Gastrocnemius medialis (tissue), 4 donors: ENCODE data around the gene FGFBP3. TPM values are rescaled to one million over a fixed set of nuclear protein-coding genes. Genes with fewer than 3 reads are reported as not detected.

Experiments used
- ATAC-seq, 2 donors: fragments of 150-250 bp; one replicate each; pipeline ENCODE4 v1.9.1; 2016
- DNase-seq, 2 donors: peaks; one replicate each; pipeline ENCODE4 v3.0.0-alpha.2; 2019
- H3K27ac ChIP-seq, 4 donors: fragments of 200-600 bp; sonication (generic); 1 replicate in 1 of 4; 2 replicates in 3 of 4; pipeline ENCODE4 v1.5.1; 2016 to 2018; ENCODE audit warnings: mild to moderate bottlenecking in 2 of 4, moderate library complexity in 1 of 4
- H3K27me3 ChIP-seq, 3 donors: fragments of 200-600 bp; sonication (generic) in 2 of 3; 1 replicate in 1 of 3; 2 replicates in 2 of 3; pipeline versions ENCODE4 v1.5.1 to v1.6.0; 2016 to 2019; ENCODE audit warnings: mild to moderate bottlenecking in 1 of 3, moderate library complexity in 1 of 3
- H3K36me3 ChIP-seq, 2 donors: fragments of 200-600 bp; sonication (generic) in 1 of 2; one replicate each; pipeline ENCODE4 v1.5.1; 2017 to 2018
- H3K4me1 ChIP-seq, 2 donors: fragments of 200-600 bp; sonication (generic) in 1 of 2; one replicate each; pipeline ENCODE4 v1.5.1; 2016 to 2017; ENCODE audit warnings: mild to moderate bottlenecking in 2 of 2
- H3K4me3 ChIP-seq, 4 donors: fragments of 200-600 bp; sonication (generic) in 3 of 4; 1 replicate in 1 of 4; 2 replicates in 3 of 4; pipeline ENCODE4 v1.5.1; 2016 to 2019; ENCODE audit warnings: mild to moderate bottlenecking in 2 of 4
- H3K9me3 ChIP-seq, 3 donors: fragments of 200-600 bp; sonication (generic) in 2 of 3; 1 replicate in 1 of 3; 2 replicates in 2 of 3; pipeline ENCODE4 v1.5.1; 2016 to 2019
- CTCF ChIP-seq, 5 experiments: fragments of 450-650 bp in 3 of 5; fragments of 200-600 bp in 2 of 5; sonication (generic) in 2 of 5; IDR thresholded peaks in 4 of 5; conservative IDR thresholded peaks in 1 of 5; 1 replicate in 4 of 5; 2 replicates in 1 of 5; pipeline ENCODE4 v1.5.1; 2016 to 2019; ENCODE audit warnings: antibody characterized with exemption in 5 of 5, mild to moderate bottlenecking in 3 of 5, moderate library complexity in 3 of 5
- POLR2A ChIP-seq, 2 donors: fragments of 450-650 bp; IDR thresholded peaks; one replicate each; pipeline ENCODE4 v1.6.1; 2017; ENCODE audit warnings: antibody characterized with exemption in 2 of 2, mild to moderate bottlenecking in 2 of 2, moderate library complexity in 2 of 2
- in situ Hi-C, 4 donors: fragments of 200-750 bp; cut with MboI; loops; one replicate each; pipeline versions ENCODE4 v1.15.0 to v1.8.0; 2017; ENCODE audit warnings: low sequenced_read_pairs in 4 of 4
- intact Hi-C: fragments of 100-400 bp; cut with DNase I; formaldehyde crosslinking; loops from one replicate; pipeline ENCODE4 v1.15.1; 2023; ENCODE audit warnings: low total_unique reads
- total RNA-seq, 4 donors: library from RNA; depleted of rRNA; stranded (reverse); fragments of >200 nt; gene quantifications; one replicate each; pipeline versions ENCODE4 v1.1.0 to v1.2.3, GENCODE V29; 2016

Gene FGFBP3
- total RNA-seq, 4 donors from 2014 or later, result 0.33 to 2.0 (median 0.58) TPM; not detected in 1

- intact Hi-C loops (no loop called here), in situ Hi-C loops (no loop called here)
- no peaks in the 10 kb centered on the region for H3K9me3 ChIP-seq
- no peak overlapping the region for H3K27ac ChIP-seq
- peaks cover 5 to 23% of the 10 kb centered on the region in 2 donors for H3K4me1 ChIP-seq
- no peaks in the 10 kb centered on the region for H3K36me3 ChIP-seq
- peak overlapping the region; percentile 53 to 62 (median 60) for H3K4me3 ChIP-seq
- TF ChIP-seq POLR2A (IDR thresholded peaks at IDR 0.05) (no peak), CTCF (IDR thresholded peaks at IDR 0.05 in 4 of 5, conservative IDR thresholded peaks at IDR 0.05 in 1 of 5) (no peak)
- peaks cover 0 to 3% (median 0%) of the 10 kb centered on the region in 3 donors for H3K27me3 ChIP-seq
- ATAC-seq, result peak in 1 of 2 donors; percentile 42
- DNase-seq, result no peak
Measured at GRCh38 chr10:91887272-91888076, 21.8 kb downstream of the FGFBP3 start.

- Histone ChIP-seq H3K27ac (no peak overlapping the region), H3K9me3 (no peaks in the 10 kb centered on the region), H3K27me3 (peaks cover 0 to 3% (median 0%) of the 10 kb centered on the region in 3 donors), H3K4me3 (peak overlapping the region; percentile 53 to 62 (median 60)), H3K4me1 (peaks cover 5 to 23% of the 10 kb centered on the region in 2 donors), H3K36me3 (no peaks in the 10 kb centered on the region)
- no peak for TF ChIP-seq POLR2A (IDR thresholded peaks at IDR 0.05)
- TF ChIP-seq CTCF (IDR thresholded peaks at IDR 0.05 in 4 of 5, conservative IDR thresholded peaks at IDR 0.05 in 1 of 5), result no peak
- DNase-seq (no peak), ATAC-seq (no peak)
- intact Hi-C loops, result no loop called here
- in situ Hi-C loops, result no loop called here
Measured at GRCh38 chr10:91886954-91887271, 22.4 kb downstream of the FGFBP3 start.

GRCh38 chr10:91885362-91886079 lies 23.8 kb downstream of the FGFBP3 start:
- DNase-seq (no peak), ATAC-seq (no peak)
- TF ChIP-seq CTCF (IDR thresholded peaks at IDR 0.05 in 4 of 5, conservative IDR thresholded peaks at IDR 0.05 in 1 of 5) (no peak), POLR2A (IDR thresholded peaks at IDR 0.05) (no peak)
- Histone ChIP-seq H3K4me3 (no peak overlapping the region), H3K27ac (no peak overlapping the region), H3K9me3 (no peaks in the 10 kb centered on the region), H3K36me3 (no peaks in the 10 kb centered on the region), H3K27me3 (peaks cover 0 to 3% (median 0%) of the 10 kb centered on the region in 3 donors), H3K4me1 (peaks cover 5 to 23% of the 10 kb centered on the region in 2 donors)
- intact Hi-C loops, result no loop called here
- in situ Hi-C loops, result no loop called here

GRCh38 chr10:91884536-91884935 lies 24.8 kb downstream of the FGFBP3 start:
- in situ Hi-C loops (no loop called here), intact Hi-C loops (no loop called here)
- no peaks in the 10 kb centered on the region for H3K9me3 ChIP-seq
- ATAC-seq (no peak), DNase-seq (no peak)
- peaks cover 5 to 23% of the 10 kb centered on the region in 2 donors for H3K4me1 ChIP-seq
- peak overlapping the region in 1 of 4 donors; percentile 23 for H3K4me3 ChIP-seq
- peaks cover 0 to 3% (median 0%) of the 10 kb centered on the region in 3 donors for H3K27me3 ChIP-seq
- TF ChIP-seq POLR2A (IDR thresholded peaks at IDR 0.05) (no peak), CTCF (IDR thresholded peaks at IDR 0.05 in 4 of 5, conservative IDR thresholded peaks at IDR 0.05 in 1 of 5) (no peak)
- H3K36me3 ChIP-seq, result no peaks in the 10 kb centered on the region
- H3K27ac ChIP-seq, result peak overlapping the region in 1 of 4 donors; percentile 56
